Measurements from ENCODE around the gene PCDHGA10.
A peak's percentile ranks its signal among the peaks of the same experiment; 100 is the strongest.
"Not testable (repeated sequence)": the region's sequence is repeated elsewhere in the genome, so short reads cannot be mapped to it uniquely, and the experiment has no call there.

The PCDHGA10 gene

GRCh38 chr5:141412854-141413539 lies at the start of gene PCDHGA10:
TSS of gene PCDHGA10 (plus strand) at chr5:141412987. CDS start at chr5:141413176, 189 bp downstream.
- Histone ChIP-seq H3K36me3 (ENCODE audit: control insufficient read depth, insufficient read depth, low read length) (no peaks in the 10 kb centered on the region), H3K27me3 (ENCODE audit: control insufficient read depth, insufficient read depth, low read length) (peaks cover 20% of the 10 kb centered on the region), H3K9ac (ENCODE audit: low read length) (peak within 1 kb of the TSS; percentile 56), H3K4me1 (ENCODE audit: control insufficient read depth, insufficient read depth, low read length) (no peaks in the 10 kb centered on the region), H3K9me3 (ENCODE audit: control insufficient read depth, low read length) (peaks cover 36% of the 10 kb centered on the region), H3K4me3 (ENCODE audit: low read length) (peak within 1 kb of the TSS; percentile 54)

DNA sequence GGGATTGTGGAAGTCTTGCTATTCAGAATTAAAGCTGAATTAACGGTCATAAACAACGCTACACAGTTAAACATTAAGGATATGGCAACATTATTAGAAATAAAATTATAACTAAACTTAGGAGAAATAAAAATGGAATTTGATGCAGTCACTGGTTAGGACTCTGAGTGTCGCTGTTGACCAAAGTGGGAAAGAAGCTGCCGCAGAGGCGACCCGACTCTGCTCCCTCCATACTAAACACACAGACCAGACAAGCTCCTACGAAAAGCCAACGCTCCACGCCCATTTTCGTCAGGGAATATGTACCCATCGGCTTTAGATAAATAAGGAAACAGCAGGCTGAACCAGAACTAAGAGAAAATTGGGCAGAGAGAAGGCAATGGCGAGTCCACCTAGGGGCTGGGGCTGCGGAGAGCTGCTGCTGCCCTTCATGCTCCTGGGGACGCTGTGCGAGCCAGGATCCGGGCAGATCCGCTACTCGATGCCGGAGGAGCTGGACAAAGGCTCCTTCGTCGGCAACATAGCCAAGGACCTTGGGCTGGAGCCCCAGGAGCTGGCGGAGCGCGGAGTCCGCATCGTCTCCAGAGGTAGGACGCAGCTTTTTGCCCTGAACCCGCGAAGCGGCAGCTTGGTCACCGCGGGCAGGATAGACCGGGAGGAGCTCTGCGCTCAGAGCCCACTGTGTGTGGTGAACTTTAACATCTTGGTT lies 48.7 kb upstream of the PCDHGA10 start, which contains the start of gene PCDHGA5:
TSS of gene PCDHGA5 (plus strand) at position 211 of the 709 bp plus-strand sequence. CDS start at position 380, 169 bp downstream.
- H3K36me3 ChIP-seq (ENCODE audit: control insufficient read depth, insufficient read depth, low read length): no peaks in the 10 kb centered on the region
- H3K27me3 ChIP-seq (ENCODE audit: control insufficient read depth, insufficient read depth, low read length): peaks cover 36% of the 10 kb centered on the region
- H3K9me3 ChIP-seq (ENCODE audit: control insufficient read depth, low read length): peaks cover 27% of the 10 kb centered on the region
- no peak within 1 kb of the TSS for H3K9ac ChIP-seq (ENCODE audit: low read length)
- H3K4me1 ChIP-seq (ENCODE audit: control insufficient read depth, insufficient read depth, low read length): no peaks in the 10 kb centered on the region
- H3K4me3 ChIP-seq (ENCODE audit: low read length): no peak within 1 kb of the TSS

DNA sequence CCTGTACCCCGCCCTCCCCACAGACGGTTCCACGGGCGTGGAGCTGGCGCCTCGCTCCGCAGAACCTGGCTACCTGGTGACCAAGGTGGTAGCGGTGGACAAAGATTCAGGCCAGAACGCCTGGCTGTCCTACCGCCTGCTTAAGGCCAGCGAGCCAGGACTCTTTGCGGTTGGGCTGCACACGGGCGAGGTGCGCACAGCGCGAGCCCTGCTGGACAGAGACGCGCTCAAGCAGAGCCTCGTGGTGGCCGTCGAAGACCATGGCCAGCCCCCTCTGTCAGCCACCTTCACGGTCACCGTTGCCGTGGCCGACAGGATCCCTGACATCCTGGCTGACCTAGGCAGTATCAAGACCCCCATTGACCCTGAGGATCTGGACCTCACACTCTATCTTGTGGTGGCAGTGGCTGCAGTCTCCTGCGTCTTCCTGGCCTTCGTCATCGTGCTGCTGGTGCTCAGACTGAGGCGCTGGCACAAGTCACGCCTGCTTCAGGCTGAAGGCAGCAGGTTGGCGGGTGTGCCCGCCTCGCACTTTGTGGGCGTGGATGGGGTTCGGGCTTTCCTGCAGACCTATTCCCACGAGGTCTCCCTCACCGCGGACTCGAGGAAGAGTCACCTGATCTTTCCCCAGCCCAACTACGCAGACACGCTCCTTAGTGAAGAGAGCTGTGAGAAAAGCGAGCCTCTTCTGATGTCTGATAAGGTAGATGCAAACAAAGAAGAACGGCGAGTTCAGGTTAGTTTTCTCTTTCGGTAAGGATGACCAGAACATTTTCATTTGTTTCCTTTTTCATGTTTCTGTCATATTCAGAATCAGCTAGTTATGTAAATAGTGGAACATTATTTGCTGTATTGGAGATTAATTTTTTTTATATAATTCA lies 46.5 kb upstream of the PCDHGA10 start:
- Histone ChIP-seq H3K36me3 (ENCODE audit: control insufficient read depth, insufficient read depth, low read length) (no peaks in the 10 kb centered on the region), H3K4me1 (ENCODE audit: control insufficient read depth, insufficient read depth, low read length) (no peaks in the 10 kb centered on the region), H3K9ac (ENCODE audit: low read length) (no peak overlapping the region), H3K27me3 (ENCODE audit: control insufficient read depth, insufficient read depth, low read length) (peaks cover 44% of the 10 kb centered on the region), H3K4me3 (ENCODE audit: low read length) (no peak overlapping the region), H3K9me3 (ENCODE audit: control insufficient read depth, low read length) (peaks cover 26% of the 10 kb centered on the region)

DNA sequence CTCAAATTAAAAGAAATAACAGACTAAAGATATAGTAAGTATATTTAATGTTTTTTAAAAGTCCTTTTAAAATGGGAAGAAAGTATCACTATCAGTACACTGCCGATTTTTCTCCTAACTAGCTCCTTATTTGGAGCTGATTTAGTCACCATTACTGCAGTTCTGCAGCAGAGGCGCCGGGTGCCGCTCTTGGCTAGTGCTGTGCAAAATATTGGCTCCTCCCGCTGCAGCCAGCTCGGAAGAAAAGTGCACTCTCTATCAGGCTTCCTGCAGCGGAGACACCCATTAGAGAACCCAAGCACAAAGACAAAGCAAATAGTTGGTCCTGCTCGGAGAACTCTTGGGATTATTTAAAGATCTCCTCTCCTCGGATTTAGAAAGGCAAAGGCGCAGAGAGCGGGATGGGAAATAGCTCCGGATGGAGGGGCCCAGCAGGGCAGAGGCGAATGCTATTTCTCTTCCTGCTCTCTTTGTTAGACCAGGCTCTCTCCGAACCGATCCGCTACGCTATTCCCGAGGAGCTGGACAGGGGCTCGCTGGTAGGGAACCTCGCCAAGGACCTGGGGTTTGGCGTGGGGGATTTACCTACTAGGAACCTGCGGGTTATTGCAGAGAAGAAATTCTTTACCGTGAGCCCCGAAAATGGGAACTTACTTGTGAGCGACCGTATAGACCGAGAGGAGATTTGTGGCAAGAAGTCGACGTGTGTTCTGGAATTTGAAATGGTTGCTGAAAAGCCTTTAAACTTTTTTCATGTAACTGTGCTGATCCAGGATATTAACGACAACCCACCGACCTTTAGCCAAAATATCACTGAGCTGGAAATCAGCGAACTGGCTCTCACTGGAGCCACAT lies 42.6 kb upstream of the PCDHGA10 start, which contains the start of gene PCDHGB3:
TSS of gene PCDHGB3 (plus strand) at position 249 of the 855 bp plus-strand sequence. CDS start at position 402, 153 bp downstream.
- Histone ChIP-seq H3K27me3 (ENCODE audit: control insufficient read depth, insufficient read depth, low read length) (peaks cover 37% of the 10 kb centered on the region), H3K4me3 (ENCODE audit: low read length) (no peak within 1 kb of the TSS), H3K9me3 (ENCODE audit: control insufficient read depth, low read length) (peaks cover 25% of the 10 kb centered on the region), H3K9ac (ENCODE audit: low read length) (no peak within 1 kb of the TSS), H3K4me1 (ENCODE audit: control insufficient read depth, insufficient read depth, low read length) (no peaks in the 10 kb centered on the region), H3K36me3 (ENCODE audit: control insufficient read depth, insufficient read depth, low read length) (no peaks in the 10 kb centered on the region)

DNA sequence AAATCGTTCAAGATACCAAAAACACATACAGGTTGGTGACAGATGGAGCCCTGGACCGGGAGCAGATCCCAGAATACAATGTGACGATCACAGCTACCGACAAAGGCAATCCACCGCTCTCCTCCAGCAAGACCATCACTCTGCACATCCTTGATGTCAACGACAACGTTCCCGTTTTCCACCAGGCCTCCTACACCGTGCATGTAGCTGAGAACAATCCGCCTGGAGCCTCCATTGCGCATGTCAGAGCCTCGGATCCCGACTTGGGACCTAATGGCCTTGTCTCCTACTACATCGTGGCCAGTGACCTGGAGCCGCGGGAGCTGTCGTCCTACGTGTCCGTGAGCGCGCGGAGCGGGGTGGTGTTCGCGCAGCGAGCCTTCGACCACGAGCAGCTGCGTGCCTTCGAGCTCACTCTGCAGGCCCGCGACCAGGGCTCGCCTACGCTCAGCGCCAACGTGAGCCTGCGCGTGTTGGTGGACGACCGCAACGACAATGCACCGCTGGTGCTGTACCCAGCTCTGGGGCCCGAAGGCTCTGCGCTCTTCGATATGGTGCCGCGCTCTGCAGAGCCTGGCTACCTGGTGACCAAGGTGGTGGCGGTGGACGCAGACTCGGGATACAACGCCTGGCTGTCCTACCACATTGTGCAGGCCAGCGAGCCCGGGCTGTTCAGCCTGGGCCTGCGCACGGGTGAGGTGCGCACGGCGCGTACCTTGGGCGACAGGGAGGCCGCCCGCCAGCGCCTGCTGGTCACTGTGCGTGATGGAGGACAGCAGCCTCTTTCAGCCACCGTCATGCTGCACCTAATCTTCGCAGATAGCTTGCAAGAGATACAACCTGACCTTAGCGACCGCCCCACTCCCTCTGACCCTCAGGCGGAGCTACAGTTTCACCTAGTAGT lies 41.0 kb upstream of the PCDHGA10 start:
- Histone ChIP-seq H3K4me1 (ENCODE audit: control insufficient read depth, insufficient read depth, low read length) (no peaks in the 10 kb centered on the region), H3K36me3 (ENCODE audit: control insufficient read depth, insufficient read depth, low read length) (no peaks in the 10 kb centered on the region), H3K4me3 (ENCODE audit: low read length) (no peak overlapping the region), H3K9me3 (ENCODE audit: control insufficient read depth, low read length) (peaks cover 18% of the 10 kb centered on the region), H3K9ac (ENCODE audit: low read length) (no peak overlapping the region), H3K27me3 (ENCODE audit: control insufficient read depth, insufficient read depth, low read length) (peaks cover 24% of the 10 kb centered on the region)

GRCh38 chr5:141373673-141374317 lies 39.0 kb upstream of the PCDHGA10 start, which contains the start of gene PCDHGA6:
TSS of gene PCDHGA6 (plus strand) at chr5:141373891. CDS start at chr5:141374084, 193 bp downstream.
- H3K9me3 ChIP-seq (ENCODE audit: control insufficient read depth, low read length): peaks cover 18% of the 10 kb centered on the region
- peaks cover 24% of the 10 kb centered on the region for H3K27me3 ChIP-seq (ENCODE audit: control insufficient read depth, insufficient read depth, low read length)
- H3K36me3 ChIP-seq (ENCODE audit: control insufficient read depth, insufficient read depth, low read length): no peaks in the 10 kb centered on the region
- no peak within 1 kb of the TSS for H3K9ac ChIP-seq (ENCODE audit: low read length)
- H3K4me3 ChIP-seq (ENCODE audit: low read length): no peak within 1 kb of the TSS
- H3K4me1 ChIP-seq (ENCODE audit: control insufficient read depth, insufficient read depth, low read length): no peaks in the 10 kb centered on the region

DNA sequence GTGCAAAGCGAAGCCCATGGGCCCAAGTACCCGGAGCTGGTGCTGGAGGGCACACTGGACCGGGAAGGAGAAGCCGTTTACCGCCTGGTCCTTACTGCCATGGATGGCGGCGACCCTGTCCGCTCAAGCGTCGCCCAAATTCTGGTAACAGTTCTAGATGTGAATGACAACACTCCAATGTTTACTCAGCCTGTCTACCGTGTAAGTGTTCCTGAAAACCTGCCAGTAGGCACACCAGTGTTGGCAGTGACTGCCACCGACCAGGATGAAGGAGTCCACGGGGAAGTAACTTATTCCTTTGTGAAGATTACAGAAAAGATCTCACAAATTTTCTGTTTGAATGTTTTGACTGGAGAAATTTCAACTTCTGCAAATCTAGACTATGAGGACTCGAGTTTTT lies 38.2 kb upstream of the PCDHGA10 start:
- Histone ChIP-seq H3K4me1 (ENCODE audit: control insufficient read depth, insufficient read depth, low read length) (no peaks in the 10 kb centered on the region), H3K9ac (ENCODE audit: low read length) (no peak overlapping the region), H3K4me3 (ENCODE audit: low read length) (no peak overlapping the region), H3K27me3 (ENCODE audit: control insufficient read depth, insufficient read depth, low read length) (peaks cover 24% of the 10 kb centered on the region), H3K36me3 (ENCODE audit: control insufficient read depth, insufficient read depth, low read length) (no peaks in the 10 kb centered on the region), H3K9me3 (ENCODE audit: control insufficient read depth, low read length) (peaks cover 18% of the 10 kb centered on the region)

DNA sequence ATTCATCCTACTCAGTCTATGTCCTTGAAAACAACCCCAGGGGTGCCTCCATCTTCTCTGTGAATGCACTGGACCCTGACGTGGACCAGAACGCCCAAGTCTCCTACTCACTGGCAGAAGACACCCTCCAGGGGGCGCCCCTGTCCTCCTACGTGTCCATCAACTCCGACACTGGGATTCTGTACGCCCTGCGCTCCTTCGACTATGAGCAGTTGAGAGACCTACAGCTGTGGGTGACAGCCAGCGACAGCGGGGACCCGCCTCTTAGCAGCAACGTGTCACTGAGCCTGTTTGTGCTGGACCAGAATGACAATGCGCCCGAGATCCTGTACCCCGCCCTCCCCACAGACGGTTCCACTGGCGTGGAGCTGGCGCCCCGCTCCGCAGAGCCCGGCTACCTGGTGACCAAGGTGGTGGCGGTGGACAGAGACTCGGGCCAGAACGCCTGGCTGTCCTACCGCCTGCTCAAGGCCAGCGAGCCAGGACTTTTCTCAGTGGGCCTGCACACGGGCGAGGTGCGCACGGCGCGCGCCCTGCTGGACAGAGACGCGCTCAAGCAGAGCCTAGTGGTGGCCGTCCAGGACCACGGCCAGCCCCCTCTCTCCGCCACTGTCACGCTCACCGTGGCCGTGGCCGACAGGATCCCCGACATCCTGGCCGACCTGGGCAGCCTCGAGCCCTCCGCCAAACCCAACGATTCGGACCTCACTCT lies 37.2 kb upstream of the PCDHGA10 start:
- not testable (repeated sequence) for H3K4me3 ChIP-seq (ENCODE audit: low read length); H3K36me3 ChIP-seq (ENCODE audit: control insufficient read depth, insufficient read depth, low read length); H3K4me1 ChIP-seq (ENCODE audit: control insufficient read depth, insufficient read depth, low read length); H3K9ac ChIP-seq (ENCODE audit: low read length)
- Histone ChIP-seq H3K9me3 (ENCODE audit: control insufficient read depth, low read length) (peaks cover 18% of the 10 kb centered on the region), H3K27me3 (ENCODE audit: control insufficient read depth, insufficient read depth, low read length) (peaks cover 17% of the 10 kb centered on the region)

DNA sequence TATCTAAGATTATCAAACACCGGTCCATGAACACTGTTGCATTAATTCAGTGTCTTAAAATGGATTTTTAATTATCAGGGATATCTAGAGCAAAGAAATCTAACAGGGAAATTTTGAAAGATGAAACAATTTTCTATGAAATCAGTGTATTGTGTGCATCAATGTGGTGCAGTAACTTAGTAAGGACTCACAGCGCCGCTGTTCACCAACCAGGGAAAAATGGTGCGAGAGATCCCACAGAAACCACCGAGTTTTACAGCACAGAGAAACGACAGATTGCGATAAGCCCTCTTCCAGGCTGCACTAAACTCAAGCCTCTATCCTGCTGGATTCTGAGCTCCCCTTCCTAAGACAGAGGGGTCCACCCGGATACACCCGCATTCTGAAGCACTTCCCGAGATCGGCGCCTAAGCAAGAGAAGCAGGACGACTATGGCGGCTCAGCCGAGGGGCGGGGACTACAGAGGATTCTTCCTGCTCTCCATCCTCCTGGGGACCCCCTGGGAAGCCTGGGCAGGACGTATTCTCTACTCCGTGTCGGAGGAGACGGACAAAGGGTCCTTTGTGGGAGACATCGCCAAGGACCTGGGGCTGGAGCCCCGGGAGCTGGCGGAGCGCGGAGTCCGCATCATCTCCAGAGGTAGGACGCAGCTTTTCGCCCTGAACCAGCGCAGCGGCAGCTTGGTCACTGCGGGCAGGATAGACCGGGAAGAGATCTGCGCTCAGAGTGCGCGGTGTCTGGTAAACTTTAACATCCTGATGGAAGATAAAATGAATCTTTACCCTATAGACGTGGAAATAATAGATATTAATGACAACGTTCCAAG lies 30.1 kb upstream of the PCDHGA10 start, which contains the start of gene PCDHGA7:
TSS of gene PCDHGA7 (plus strand) at position 274 of the 826 bp plus-strand sequence. CDS start at position 432, 158 bp downstream.
- peak within 1 kb of the TSS; percentile 41 for H3K4me3 ChIP-seq (ENCODE audit: low read length)
- H3K9ac ChIP-seq (ENCODE audit: low read length): no peak within 1 kb of the TSS
- peaks cover 15% of the 10 kb centered on the region for H3K9me3 ChIP-seq (ENCODE audit: control insufficient read depth, low read length)
- no peaks in the 10 kb centered on the region for H3K36me3 ChIP-seq (ENCODE audit: control insufficient read depth, insufficient read depth, low read length)
- no peaks in the 10 kb centered on the region for H3K4me1 ChIP-seq (ENCODE audit: control insufficient read depth, insufficient read depth, low read length)
- H3K27me3 ChIP-seq (ENCODE audit: control insufficient read depth, insufficient read depth, low read length): peaks cover 15% of the 10 kb centered on the region
